Psoas muscle (tissue), 8 donors: Measurements from ENCODE around the gene GPR142. TPM values are rescaled to one million over a fixed set of nuclear protein-coding genes. Genes with fewer than 3 reads are reported as not detected.
A peak's percentile ranks its signal among the peaks of the same experiment; 100 is the strongest.

Experiments
- ATAC-seq, 4 donors: fragments of 200-7000 bp; cut with Tn5 transposase; one replicate each; pipeline ENCODE4 v1.9.1; 2020; ENCODE audit warnings: moderate library complexity in 3 of 4, mild to moderate bottlenecking in 2 of 4
- DNase-seq, 2 donors: peaks; one replicate each; pipeline ENCODE4 v3.0.0-alpha.2; 2020
- H3K27ac ChIP-seq: fragments of 200-600 bp; one replicate; pipeline ENCODE4 v1.8.0; 2022
- H3K27me3 ChIP-seq, 3 donors: fragments of 200-600 bp in 1 of 3; one replicate each; pipeline versions ENCODE4 v1.6.1 to v1.8.0; 2013 to 2022; ENCODE audit warnings: low read length in 2 of 3, mild to moderate bottlenecking in 2 of 3, moderate library complexity in 1 of 3; ENCODE audit not compliant: insufficient read depth in 3 of 3
- H3K36me3 ChIP-seq, 2 donors: fragments of 200-600 bp in 1 of 2; one replicate each; pipeline versions ENCODE4 v1.6.1 to v1.8.0; 2013 to 2022; ENCODE audit warnings: low read depth in 1 of 2, mild to moderate bottlenecking in 1 of 2, moderate library complexity in 1 of 2; ENCODE audit not compliant: insufficient read depth in 1 of 2
- H3K4me1 ChIP-seq: fragments of 200-600 bp; one replicate; pipeline ENCODE4 v1.8.0; 2022
- H3K4me3 ChIP-seq: fragments of 200-600 bp; one replicate; pipeline ENCODE4 v1.8.0; 2022; ENCODE audit warnings: mild to moderate bottlenecking
- H3K9me3 ChIP-seq: fragments of 200-600 bp; one replicate; pipeline ENCODE4 v1.8.0; 2022
- WGBS, 3 donors: extraction: QIAGEN DNeasy Blood & Tissue Kit; methylation state at CpG; one replicate each; pipeline versions ENCODE4 v1.1.6 to v1.1.7; 2013; 5-methylcytosine and 5-hydroxymethylcytosine counted together
- intact Hi-C, 2 donors: fragments of 100-400 bp; cut with DNase I; formaldehyde crosslinking; loops; one replicate each; pipeline versions ENCODE4 v1.11.0 to v1.14.2; 2022
- polyA plus RNA-seq, 3 donors: library from polyadenylated mRNA; stranded (reverse); fragments of 200-250 nt; gene quantifications; one replicate each; pipeline ENCODE4 v1.2.3, GENCODE V29; 2013
- total RNA-seq, 4 donors: library from RNA; stranded (reverse); fragmentation: NEBNext Ultra II Directional in 2 of 4; extraction: Animal tissue kit (Norgen Biotek cat#: 25700) in 2 of 4; gene quantifications; one replicate each; pipeline versions ENCODE4 v1.2.1 to v1.2.4, GENCODE V29; 2021 to 2023
- TF ChIP-seq, protein P1 (sequence below): fragments of 200-600 bp; IDR thresholded peaks from one replicate; pipeline ENCODE4 v1.8.0; 2022; ENCODE audit warnings: antibody characterized with exemption
- donor health status: healthy with polysubstance abuse.
- donor health status: DM: no; HTN: no; CAD: no; lungs with moderate emphysema.
- donor health status: Bipolar disorder and iron deficiency.
- donor health status: healthy.
- donor health status: DM: yes; HTN: yes; CAD: no.
- donor health status: DM: no; HTN: no; CAD: no.
- donor health status: DM: no; HTN: no; CAD: no.
- donor health status: DM: yes; HTN: yes; CAD: no.

GPR142 gene
- total and polyA plus RNA-seq, 7 donors = not detected

DNA sequence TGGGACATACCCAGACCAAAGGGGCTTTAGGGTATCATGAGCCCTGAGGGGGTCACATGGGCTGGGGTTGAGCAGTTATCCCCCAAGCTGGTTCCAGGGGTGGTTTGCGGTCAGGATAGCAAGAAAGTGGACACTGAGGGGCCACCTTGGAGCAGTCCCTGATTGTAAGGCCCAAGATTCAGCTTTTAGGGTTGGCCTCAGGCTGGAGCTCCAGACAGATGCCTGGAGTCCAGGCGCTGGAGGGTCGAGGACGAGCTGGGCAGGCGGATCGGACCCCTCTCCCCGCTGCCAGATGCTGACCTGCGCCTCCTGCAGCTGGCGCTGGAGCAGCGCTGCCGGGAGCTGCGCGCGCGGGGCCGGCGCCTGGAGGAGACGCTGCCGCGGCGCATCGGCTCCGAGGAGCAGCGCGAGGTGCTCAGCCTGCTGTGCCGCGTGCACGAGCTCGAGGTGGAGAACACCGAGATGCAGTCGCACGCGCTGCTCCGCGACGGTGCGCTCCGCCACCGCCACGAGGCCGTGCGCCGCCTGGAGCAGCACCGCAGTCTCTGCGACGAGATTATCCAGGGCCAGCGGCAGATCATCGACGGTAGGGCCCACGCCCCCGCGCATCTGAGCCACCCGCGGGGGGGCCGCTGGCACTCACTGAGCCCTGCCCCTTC is 15.6 kb upstream of the GPR142 start:
- no peak overlapping the region for H3K27ac ChIP-seq
- intact Hi-C loops = loop anchor here in 1 of 2 donors (5.0 kb wide), 1 partner anchor 49 kb away; no protein-coding TSS in a partner anchor
- WGBS, 3 donors = 7 to 13% (median 11%) methylated on average over 37 to 55 of the region's 55 CpGs
- no peak for DNase-seq
- TF ChIP-seq, protein P1, sequence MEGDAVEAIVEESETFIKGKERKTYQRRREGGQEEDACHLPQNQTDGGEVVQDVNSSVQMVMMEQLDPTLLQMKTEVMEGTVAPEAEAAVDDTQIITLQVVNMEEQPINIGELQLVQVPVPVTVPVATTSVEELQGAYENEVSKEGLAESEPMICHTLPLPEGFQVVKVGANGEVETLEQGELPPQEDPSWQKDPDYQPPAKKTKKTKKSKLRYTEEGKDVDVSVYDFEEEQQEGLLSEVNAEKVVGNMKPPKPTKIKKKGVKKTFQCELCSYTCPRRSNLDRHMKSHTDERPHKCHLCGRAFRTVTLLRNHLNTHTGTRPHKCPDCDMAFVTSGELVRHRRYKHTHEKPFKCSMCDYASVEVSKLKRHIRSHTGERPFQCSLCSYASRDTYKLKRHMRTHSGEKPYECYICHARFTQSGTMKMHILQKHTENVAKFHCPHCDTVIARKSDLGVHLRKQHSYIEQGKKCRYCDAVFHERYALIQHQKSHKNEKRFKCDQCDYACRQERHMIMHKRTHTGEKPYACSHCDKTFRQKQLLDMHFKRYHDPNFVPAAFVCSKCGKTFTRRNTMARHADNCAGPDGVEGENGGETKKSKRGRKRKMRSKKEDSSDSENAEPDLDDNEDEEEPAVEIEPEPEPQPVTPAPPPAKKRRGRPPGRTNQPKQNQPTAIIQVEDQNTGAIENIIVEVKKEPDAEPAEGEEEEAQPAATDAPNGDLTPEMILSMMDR = no peak
- peaks cover 0 to 70% (median 27%) of the 10 kb centered on the region in 3 donors for H3K27me3 ChIP-seq
- H3K36me3 ChIP-seq = no peaks in the 10 kb centered on the region
- H3K4me1 ChIP-seq = no peaks in the 10 kb centered on the region
- H3K4me3 ChIP-seq = no peak overlapping the region
- no peak for ATAC-seq
- H3K9me3 ChIP-seq = no peaks in the 10 kb centered on the region

DNA sequence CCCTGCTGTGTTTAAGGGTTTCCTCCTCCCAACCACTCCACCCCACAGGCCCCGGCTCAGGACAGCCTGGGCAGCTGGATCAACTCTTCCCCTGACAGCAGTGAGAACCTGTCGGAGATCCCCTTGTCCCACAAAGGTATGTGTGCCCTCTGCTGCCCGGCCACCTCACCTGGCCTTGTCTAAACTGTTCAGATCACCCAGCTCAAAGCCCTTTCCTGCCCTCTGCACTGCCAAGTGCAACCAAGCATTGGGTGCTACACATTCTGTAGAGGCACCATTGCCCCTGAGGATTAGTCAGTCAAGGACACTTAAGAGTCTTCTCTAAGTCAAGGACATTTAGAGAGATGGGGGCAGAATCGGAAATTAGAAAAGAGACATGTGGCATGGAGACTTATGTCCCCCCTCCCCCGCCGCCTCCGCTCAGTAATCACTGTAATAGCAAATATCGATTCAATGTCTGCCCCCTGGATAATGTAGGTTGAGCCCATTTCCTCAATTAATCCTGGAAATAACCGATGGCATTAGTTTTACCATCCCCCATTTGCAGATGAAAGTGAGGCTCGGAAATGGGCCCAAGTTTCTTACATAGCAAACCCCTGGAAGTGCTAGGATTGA is 13.8 kb upstream of the GPR142 start:
- no peaks in the 10 kb centered on the region for H3K4me1 ChIP-seq
- ATAC-seq = no peak
- H3K4me3 ChIP-seq = no peak overlapping the region
- WGBS, 3 donors = 79 to 82% (median 81%) methylated on average over 10 of the region's 10 CpGs
- DNase-seq = no peak
- TF ChIP-seq, protein P1 = no peak
- intact Hi-C loops = loop anchor here (2.0 to 5.0 kb wide), 2 partner anchors 51 to 53 kb away; no protein-coding TSS in a partner anchor
- no peaks in the 10 kb centered on the region for H3K36me3 ChIP-seq
- peaks cover 0 to 83% (median 34%) of the 10 kb centered on the region in 3 donors for H3K27me3 ChIP-seq
- H3K9me3 ChIP-seq = no peaks in the 10 kb centered on the region
- no peak overlapping the region for H3K27ac ChIP-seq

DNA sequence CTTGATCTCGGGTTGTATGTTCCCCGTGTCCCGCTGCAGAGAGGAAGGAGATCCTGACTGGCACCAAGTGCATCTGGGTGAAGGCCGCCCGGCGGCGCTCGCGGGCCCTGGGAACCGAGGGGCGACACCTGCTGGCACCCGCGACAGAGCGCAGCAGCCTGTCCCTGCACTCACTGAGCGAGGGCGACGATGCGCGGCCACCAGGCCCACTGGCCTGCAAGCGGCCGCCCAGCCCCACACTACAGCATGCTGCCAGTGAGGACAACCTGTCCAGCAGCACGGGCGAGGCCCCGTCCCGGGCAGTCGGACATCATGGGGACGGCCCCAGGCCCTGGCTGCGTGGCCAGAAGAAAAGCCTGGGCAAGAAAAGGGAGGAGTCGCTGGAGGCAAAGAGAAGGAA is 13.2 kb upstream of the GPR142 start:
- WGBS, 3 donors = 18 to 22% (median 21%) methylated on average over 28 to 29 of the region's 29 CpGs
- Histone ChIP-seq H3K4me1 (no peaks in the 10 kb centered on the region), H3K9me3 (no peaks in the 10 kb centered on the region), H3K27ac (no peak overlapping the region), H3K4me3 (no peak overlapping the region), H3K27me3 (peaks cover 0 to 88% (median 36%) of the 10 kb centered on the region in 3 donors), H3K36me3 (no peaks in the 10 kb centered on the region)
- TF ChIP-seq, protein P1 = peak; percentile 16
- intact Hi-C loops = loop anchor here (2.0 to 5.0 kb wide), 2 partner anchors 52 to 53 kb away; no protein-coding TSS in a partner anchor
- ATAC-seq = peak in 1 of 4 donors; percentile 33
- DNase-seq = peak in 1 of 2 donors; percentile 45

DNA sequence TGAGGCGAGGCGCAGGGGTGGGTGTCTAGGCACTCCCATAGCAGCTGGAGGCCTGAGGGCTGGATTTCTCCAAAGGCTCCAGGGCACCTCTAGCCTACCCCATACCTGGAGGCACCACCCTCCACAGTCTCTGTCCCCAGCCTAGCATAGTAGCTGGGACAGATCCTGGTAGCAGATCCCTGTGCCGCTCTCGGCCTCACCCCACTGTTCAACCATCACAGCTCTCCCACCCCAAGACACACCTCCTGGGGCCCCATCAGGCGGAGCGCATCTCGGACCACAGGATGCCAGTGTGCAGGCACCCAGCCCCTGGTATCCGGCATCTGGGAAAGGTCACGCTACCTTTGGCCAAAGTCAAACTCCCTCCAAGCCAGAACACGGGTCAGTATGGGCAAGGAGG is 12.7 kb upstream of the GPR142 start:
- Histone ChIP-seq H3K9me3 (no peaks in the 10 kb centered on the region), H3K27me3 (peaks cover 0 to 86% (median 36%) of the 10 kb centered on the region in 3 donors), H3K36me3 (no peaks in the 10 kb centered on the region), H3K27ac (no peak overlapping the region), H3K4me1 (no peaks in the 10 kb centered on the region), H3K4me3 (no peak overlapping the region)
- TF ChIP-seq, protein P1 = no peak
- ATAC-seq = no peak
- intact Hi-C loops = loop anchor here (2.0 to 5.0 kb wide), 2 partner anchors 52 to 54 kb away; no protein-coding TSS in a partner anchor
- no peak for DNase-seq
- 81 to 87% (median 83%) methylated on average over 10 of the region's 10 CpGs for WGBS, 3 donors
